ENCODE results near the gene SETBP1. TPM values are rescaled to one million over a fixed set of nuclear protein-coding genes. Genes with fewer than 3 reads are reported as not detected.

Gene SETBP1
- polyA plus RNA-seq, 12 donors: 11.4 to 21.8 (median 17.3) TPM; not detected in 1

DNA sequence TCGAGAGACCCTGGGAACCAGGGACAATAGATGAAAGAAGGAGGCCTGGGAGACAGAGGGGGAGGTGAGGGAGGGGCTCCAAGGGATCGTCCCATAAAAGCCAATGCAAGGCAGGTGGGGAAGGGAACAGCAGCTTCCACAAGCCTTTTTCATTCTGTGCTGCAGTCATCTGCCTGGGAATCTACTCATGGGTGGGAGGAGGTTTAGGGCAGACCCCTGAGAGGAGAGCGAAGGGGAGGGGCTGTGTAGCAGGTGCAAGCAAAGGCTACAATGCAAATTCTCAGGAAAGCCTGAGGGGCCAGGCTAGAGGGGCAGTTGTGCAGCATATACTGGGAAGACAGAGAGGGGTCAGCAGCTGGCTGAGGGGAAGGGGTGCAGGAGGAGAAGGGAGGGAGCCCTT, 135.4 kb downstream of the SETBP1 start:
- DNase-seq: no peak

- DNase-seq: no peak
Measured at GRCh38 chr18:44816477-44816876, 135.8 kb downstream of the SETBP1 start.

DNA sequence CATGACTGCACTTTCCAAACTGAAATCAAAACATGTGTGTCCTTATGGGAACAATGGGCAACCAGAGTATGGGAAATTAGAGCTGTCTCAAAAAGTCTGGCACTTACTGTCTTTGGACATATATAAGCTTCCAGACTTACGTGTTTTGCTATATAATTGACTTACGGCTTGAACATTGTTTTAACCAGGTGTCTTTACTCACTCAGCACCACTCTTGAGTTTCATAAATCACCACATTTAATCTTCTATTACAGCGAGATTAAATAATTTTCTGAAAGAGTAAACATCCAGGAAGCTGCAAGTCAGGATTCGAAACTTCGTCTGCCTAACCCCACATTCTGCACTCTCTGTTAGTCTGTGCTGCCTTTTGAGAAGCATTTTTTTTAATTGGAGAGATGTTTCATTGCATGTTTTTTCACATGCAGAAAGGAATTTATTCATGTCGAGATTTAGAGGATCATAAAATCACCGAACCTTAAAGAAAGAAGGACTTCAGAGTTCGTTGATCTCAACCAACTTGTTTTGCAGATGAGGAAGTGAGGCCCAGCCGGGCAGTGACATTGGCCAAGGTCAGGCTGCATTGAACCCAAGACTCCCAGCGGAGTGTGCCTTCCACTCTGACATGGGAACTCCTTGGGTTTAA, 137.3 kb downstream of the SETBP1 start:
- DNase-seq: no peak

GRCh38 chr18:44818668-44819403, 138.1 kb downstream of the SETBP1 start:
- no peak for DNase-seq

- no peak for DNase-seq
Measured at GRCh38 chr18:44819944-44820510, 139.3 kb downstream of the SETBP1 start.

- no peak for DNase-seq
Measured at GRCh38 chr18:44821924-44822323, 141.2 kb downstream of the SETBP1 start.

GRCh38 chr18:44823286-44823685, 142.6 kb downstream of the SETBP1 start:
- no peak for DNase-seq

GRCh38 chr18:44823782-44824181, 143.1 kb downstream of the SETBP1 start:
- no peak for DNase-seq

DNA sequence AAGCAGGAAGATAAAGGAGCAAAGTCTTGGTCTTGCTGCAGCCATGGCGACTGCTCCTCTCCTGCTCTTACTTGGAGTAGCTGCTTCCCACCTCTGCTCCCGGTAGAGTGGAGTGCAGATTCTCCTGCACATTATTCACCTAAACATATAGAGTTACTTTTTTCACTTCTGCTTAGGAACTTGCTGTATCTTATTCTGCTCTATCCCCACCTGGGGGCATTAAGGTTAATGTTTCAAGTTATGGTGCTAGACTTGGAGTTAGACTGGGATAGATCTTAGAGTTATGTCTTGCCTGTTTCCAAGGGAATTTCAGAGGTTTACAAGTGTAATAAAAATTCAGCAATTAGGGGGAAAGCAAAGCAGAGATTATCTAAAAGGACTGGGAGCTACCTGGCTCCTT, 144.2 kb downstream of the SETBP1 start:
- no peak for DNase-seq

DNA sequence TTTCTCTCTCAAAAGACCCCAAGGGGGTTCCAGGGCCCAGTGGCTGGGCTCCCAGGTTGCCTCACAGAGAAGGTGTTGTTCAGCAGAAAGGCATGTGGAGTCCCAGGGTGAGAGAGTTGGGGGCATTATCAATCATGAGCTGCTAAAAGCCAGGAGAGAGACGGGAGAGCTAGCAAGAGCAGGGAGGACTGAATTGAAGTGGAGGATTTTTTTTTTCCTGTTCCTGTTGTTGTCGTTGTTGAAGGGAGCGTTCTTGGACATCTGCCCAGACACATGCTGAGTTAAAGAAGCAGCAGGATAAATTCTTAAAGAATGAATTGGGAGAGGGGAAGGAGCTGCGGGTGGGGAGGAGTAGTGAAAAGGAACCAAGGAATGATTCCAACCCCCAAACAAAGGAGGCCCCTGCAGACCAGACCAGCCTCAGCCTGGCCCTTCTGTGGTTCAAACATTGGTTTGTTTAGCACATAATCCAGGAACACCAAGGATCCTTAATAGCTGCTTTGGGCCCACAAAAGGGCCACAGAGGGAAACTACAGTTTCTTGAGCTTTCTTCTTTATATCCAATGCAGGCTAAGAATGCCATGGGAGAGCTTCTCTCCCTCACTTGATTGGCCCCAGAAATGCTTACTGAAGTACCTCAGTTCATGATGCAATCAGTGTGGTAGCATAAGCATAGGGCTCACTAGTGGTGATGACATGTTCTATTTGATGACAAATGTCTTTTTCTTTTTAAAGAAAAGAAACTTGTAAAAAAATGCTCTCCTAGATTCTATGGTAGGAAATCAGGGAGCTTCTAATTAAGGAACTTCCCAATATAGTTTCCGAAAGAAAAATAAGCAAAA, 146.0 kb downstream of the SETBP1 start:
- peak; percentile 92 for DNase-seq

DNA sequence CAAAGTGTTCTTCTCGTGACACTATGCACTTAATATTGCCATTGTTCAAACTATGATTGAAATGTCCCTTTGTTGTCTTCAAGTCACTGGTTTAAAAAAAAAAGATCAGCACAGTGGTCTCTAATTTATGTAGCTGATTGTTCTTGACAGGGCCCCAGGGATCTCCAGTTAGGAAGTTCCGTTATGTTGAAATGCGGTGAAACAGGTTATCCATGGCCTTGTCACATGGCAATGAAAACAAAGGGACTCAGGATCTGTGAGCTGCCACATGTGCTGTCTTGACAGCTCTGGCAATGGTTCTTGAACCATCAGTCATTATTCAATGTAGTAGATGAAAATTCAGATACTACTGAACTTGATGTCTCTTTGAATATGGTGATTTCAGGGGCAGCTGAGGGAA, 147.4 kb downstream of the SETBP1 start:
- DNase-seq: no peak

DNA sequence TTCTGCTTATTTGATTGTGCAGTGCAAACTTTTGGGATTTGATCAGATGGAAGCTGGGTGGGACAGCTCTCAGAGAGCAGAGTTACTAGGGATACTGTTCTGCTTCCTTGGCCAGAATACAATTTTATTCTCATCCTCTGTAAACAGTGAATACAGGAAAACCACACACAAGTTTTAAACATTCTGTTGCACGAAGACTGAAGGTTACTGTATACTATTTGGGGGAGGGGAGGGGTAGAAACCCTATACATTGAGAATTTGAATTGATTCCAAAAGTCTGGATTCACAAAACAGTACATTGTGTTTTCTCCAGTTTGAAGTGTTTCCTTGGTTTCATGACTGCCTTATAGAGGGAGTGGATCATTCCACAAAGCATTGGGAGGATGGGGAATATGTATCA, 149.9 kb downstream of the SETBP1 start:
- DNase-seq: peak; percentile 49

DNA sequence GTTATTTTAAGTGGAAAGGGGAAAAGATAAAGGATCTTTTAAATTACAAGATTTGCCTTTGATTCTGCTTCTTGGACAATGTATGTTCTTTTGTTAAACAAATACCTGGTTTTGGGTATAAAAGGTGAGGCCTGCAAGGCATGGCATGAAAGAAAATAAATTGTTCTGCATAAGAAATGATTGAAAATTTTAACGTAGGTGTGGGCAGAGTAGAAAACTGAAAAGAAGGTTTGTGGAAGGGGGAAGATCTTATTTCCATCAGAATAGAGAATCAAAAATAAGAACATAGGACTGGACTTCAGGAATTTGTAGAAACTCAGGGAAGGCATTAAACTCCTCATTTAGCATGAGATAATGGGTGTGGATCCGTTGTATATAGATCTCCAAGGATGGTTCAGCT, 153.1 kb downstream of the SETBP1 start:
- no peak for DNase-seq

DNA sequence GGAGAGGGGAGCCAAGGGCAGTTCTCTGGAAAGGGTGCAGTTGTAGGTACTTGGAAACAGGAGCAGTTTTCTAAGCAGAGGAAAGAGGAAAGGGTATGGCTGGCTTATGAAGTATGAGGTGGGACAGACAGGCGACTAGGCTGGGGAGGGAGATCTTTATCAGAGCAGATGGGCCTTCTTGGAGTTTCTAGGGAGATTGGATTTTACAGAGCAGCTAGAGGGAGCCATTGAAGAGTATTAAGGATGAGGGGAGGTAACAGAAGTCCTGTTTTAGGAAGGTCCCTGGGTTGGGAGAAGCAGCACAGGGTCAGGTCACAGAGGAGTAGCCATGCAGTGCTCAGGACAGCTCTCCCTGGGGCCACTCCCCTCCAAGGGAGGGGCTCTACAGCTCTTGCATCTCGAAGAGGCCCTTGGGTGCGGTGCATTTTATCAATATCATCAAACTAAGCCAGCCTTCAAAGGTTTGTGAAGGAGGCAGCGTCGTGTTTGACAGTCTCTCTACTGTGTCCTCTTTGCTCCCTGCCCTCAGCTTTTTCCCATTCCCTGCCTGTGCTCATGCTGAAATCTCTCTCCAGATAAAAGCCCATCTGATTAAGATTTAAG, 154.3 kb downstream of the SETBP1 start:
- DNase-seq: no peak

DNA sequence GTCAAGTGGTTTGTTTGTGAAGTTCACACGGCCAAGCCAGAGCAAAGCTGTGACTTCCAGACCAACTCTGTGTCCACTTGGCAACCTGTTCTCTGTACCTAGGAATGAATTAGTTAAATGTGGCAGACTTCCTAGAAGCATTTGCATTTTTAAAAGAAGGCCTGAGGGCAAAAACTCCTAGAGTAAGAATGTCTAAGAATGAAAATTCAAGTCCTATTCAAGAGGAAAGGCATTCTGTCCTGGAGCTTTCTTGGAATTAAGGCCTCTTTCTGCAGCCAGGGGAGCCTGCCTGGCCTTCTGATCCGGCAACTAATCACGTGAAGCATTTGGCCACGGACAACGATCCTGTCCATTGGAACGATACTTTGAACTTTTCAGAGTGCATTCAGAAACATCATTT, 155.0 kb downstream of the SETBP1 start:
- DNase-seq: peak; percentile 59

GRCh38 chr18:44836263-44836662, 155.6 kb downstream of the SETBP1 start:
- DNase-seq: no peak

DNA sequence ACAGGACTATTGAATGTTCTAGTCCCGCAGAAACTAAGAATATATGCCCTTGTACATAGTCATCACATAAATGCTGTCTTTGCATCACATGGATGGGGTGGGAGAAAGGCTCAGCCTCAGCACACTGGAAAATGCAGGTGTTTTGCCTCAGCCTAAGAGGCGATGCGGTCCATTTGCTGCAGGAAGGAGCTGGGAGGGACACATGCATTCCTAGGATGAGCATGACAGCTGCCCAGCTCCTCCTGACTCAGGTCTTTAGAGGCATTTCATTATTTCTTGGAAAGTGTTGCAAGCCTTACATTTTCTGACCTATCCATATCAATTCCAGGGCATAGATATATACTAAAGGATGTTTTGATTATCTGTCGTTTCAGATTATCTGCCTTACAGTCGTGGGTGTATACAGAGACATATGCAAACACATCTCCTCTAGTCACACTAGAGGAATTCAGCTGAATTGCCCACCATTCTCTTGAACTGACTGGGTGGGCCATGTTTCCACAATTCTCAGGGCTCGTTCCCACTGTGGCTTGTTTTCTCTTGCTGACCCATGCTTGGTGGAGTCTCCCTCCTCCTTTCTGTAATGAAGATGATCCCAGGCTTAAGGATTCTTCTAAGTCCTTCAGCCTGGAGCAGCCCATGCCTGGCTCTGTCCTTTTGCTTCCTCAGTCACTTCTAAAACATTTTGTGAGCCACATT, 156.9 kb downstream of the SETBP1 start:
- no peak for DNase-seq

DNA sequence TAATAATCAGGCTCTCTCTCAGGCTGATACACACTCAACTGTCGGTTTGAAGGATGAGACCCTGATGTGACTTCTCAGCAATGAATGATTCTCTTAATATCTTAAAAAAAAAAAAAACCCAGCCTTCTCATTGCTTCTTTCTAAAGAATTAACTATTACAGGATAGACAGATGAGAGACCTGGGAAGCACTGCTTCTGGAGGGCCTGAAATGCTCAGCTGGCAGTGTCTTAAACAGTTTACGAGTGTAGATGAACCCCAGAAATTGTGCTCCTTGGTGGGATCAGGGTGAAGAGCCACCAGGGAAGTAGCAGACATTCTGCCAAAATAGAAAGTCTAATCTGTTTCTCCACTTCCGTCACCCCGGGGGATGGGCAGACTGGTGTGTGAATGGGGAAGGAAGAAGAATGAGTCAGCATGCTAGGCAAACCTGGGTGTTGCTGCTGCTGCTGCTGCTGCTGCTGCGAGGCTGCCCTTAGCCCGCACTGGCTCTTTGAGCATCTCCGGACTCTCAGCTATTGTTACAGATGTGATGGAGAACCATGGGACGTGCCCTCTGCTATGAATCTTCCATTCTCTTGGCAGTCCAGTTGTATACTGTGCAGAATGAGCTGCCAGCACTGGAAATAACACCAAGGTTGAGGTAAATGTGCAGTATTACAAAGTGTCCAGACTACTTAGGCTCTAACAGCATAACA, 158.4 kb downstream of the SETBP1 start:
- no peak for DNase-seq

- DNase-seq: no peak
Measured at GRCh38 chr18:44840058-44840790, 159.5 kb downstream of the SETBP1 start.

- no peak for DNase-seq
Measured at GRCh38 chr18:44841221-44841620, 160.5 kb downstream of the SETBP1 start.
